ENCODE data around the gene RAB6A. TPM values are rescaled to one million over a fixed set of nuclear protein-coding genes. Genes with fewer than 3 reads are reported as not detected.

RAB6A gene
- total RNA-seq, 1 experiment from 2014 or later = 105 TPM

- POLR2A ChIA-PET (ENCODE audit: low non-redundant PET) = no interaction called here
- Histone ChIP-seq H3K36me3 (ENCODE audit: insufficient read depth, low read length, poor library complexity, severe bottlenecking) (no peaks in the 10 kb centered on the region), H3K4me3 (ENCODE audit: low read depth, low read length, poor library complexity, severe bottlenecking) (no peak overlapping the region), H3K9me3 (ENCODE audit: low read depth, low read length, poor library complexity, severe bottlenecking) (no peaks in the 10 kb centered on the region), H3K27ac (ENCODE audit: low read depth, low read length, poor library complexity, severe bottlenecking) (no peak overlapping the region), H3K27me3 (replicated peaks; ENCODE audit: insufficient read depth, low read depth, low read length, poor library complexity) (no peaks in the 10 kb centered on the region), H3K4me1 (ENCODE audit: insufficient read depth, low read length, poor library complexity, severe bottlenecking) (no peaks in the 10 kb centered on the region)
- intact Hi-C loops (cut with micrococcal nuclease; ENCODE audit: unreplicated experiment) = no loop called here
- CTCF ChIA-PET = no interaction called here
- TF ChIP-seq EZH2 (IDR thresholded peaks at IDR 0.05; ENCODE audit: borderline replicate concordance, low read depth, low read length, poor library complexity, severe bottlenecking) (no peak), CTCF (conservative IDR thresholded peaks at IDR 0.05; ENCODE audit: low read depth, low read length) (peak; percentile 58)
- TSS peak; percentile 24 for BruUV-seq (replicated peaks)
- peak; percentile 40 for DNase-seq (ENCODE audit: low spot score)
These were observed 31.2 kb downstream of the RAB6A start for GRCh38 chr11:73729594-73730206.

- Histone ChIP-seq H3K27me3 (replicated peaks; ENCODE audit: insufficient read depth, low read depth, low read length, poor library complexity) (no peaks in the 10 kb centered on the region), H3K4me3 (ENCODE audit: low read depth, low read length, poor library complexity, severe bottlenecking) (no peak overlapping the region), H3K36me3 (ENCODE audit: insufficient read depth, low read length, poor library complexity, severe bottlenecking) (no peaks in the 10 kb centered on the region), H3K27ac (ENCODE audit: low read depth, low read length, poor library complexity, severe bottlenecking) (no peak overlapping the region), H3K4me1 (ENCODE audit: insufficient read depth, low read length, poor library complexity, severe bottlenecking) (no peaks in the 10 kb centered on the region), H3K9me3 (ENCODE audit: low read depth, low read length, poor library complexity, severe bottlenecking) (no peaks in the 10 kb centered on the region)
- POLR2A ChIA-PET (ENCODE audit: low non-redundant PET) = no interaction called here
- DNase-seq (ENCODE audit: low spot score) = no peak
- intact Hi-C loops (cut with micrococcal nuclease; ENCODE audit: unreplicated experiment) = no loop called here
- BruUV-seq (replicated peaks) = no TSS peak
- TF ChIP-seq CTCF (conservative IDR thresholded peaks at IDR 0.05; ENCODE audit: low read depth, low read length) (no peak), EZH2 (IDR thresholded peaks at IDR 0.05; ENCODE audit: borderline replicate concordance, low read depth, low read length, poor library complexity, severe bottlenecking) (no peak)
- CTCF ChIA-PET = no interaction called here
These were observed 32.9 kb downstream of the RAB6A start for GRCh38 chr11:73728000-73728399.

- H3K9me3 ChIP-seq (ENCODE audit: low read depth, low read length, poor library complexity, severe bottlenecking) = no peaks in the 10 kb centered on the region
- TF ChIP-seq EZH2 (IDR thresholded peaks at IDR 0.05; ENCODE audit: borderline replicate concordance, low read depth, low read length, poor library complexity, severe bottlenecking) (no peak), CTCF (conservative IDR thresholded peaks at IDR 0.05; ENCODE audit: low read depth, low read length) (no peak)
- POLR2A ChIA-PET (ENCODE audit: low non-redundant PET) = no interaction called here
- CTCF ChIA-PET = no interaction called here
- DNase-seq (ENCODE audit: low spot score) = no peak
- no peaks in the 10 kb centered on the region for H3K4me1 ChIP-seq (ENCODE audit: insufficient read depth, low read length, poor library complexity, severe bottlenecking)
- no peaks in the 10 kb centered on the region for H3K27me3 ChIP-seq (replicated peaks; ENCODE audit: insufficient read depth, low read depth, low read length, poor library complexity)
- intact Hi-C loops (cut with micrococcal nuclease; ENCODE audit: unreplicated experiment) = no loop called here
- H3K27ac ChIP-seq (ENCODE audit: low read depth, low read length, poor library complexity, severe bottlenecking) = no peak overlapping the region
- no peaks in the 10 kb centered on the region for H3K36me3 ChIP-seq (ENCODE audit: insufficient read depth, low read length, poor library complexity, severe bottlenecking)
- no TSS peak for BruUV-seq (replicated peaks)
- no peak overlapping the region for H3K4me3 ChIP-seq (ENCODE audit: low read depth, low read length, poor library complexity, severe bottlenecking)
These were observed 34.0 kb downstream of the RAB6A start for GRCh38 chr11:73726825-73727224.

Measured in A673 (cell line).